Endothelial cell of umbilical vein (primary cell): ENCODE measurements around the gene PRKG1. TPM values are rescaled to one million over a fixed set of nuclear protein-coding genes. Genes with fewer than 3 reads are reported as not detected.

Source experiments
- BruUV-seq: library from RNA; stranded (reverse); fragments of 400-500 nt; replicated peaks from 2 replicates; lab custom pipeline; 2021; lab: Mats Ljungman, UMichigan
- CTCF ChIA-PET: fragments of 300-600, 350-600 bp; sonication (Branson Sonifier 250); formaldehyde crosslinking; loops from one replicate; lab custom pipeline; 2021; ENCODE audit warnings: antibody characterized with exemption, inconsistent platforms; lab: Charles Lee
- POLR2A ChIA-PET: fragments of 300-600, 350-600 bp; sonication (Branson Sonifier 250); formaldehyde crosslinking; loops from one replicate; lab custom pipeline; 2021; ENCODE audit warnings: antibody characterized with exemption, inconsistent platforms; lab: Charles Lee
- DNase-seq: peaks from one replicate; pipeline ENCODE4 v3.0.0-alpha.2; 2011; ENCODE audit warnings: low read depth, low spot score
- FAIRE-seq: peaks from 2 replicates; lab custom pipeline; 2011; peaks lifted over from hg19 to GRCh38; lab: Jason Lieb, UNC
- H2AFZ ChIP-seq: 2 replicates; pipeline ENCODE4 v1.6.0; 2012; ENCODE audit warnings: low read depth, low read length, control low read depth, inconsistent platforms
- H3K27ac ChIP-seq: 2 replicates; pipeline ENCODE4 v1.5.1; 2011; ENCODE audit warnings: low read depth, mild to moderate bottlenecking, control low read depth, low read length, moderate library complexity; ENCODE audit not compliant: insufficient read depth
- H3K27me3 ChIP-seq, 2 experiments: 2 replicates each; pipeline versions ENCODE4 v1.6.0 to v1.6.1; 2011; ENCODE audit warnings: low read length in 2 of 2, mixed read lengths in 1 of 2; ENCODE audit not compliant: control insufficient read depth in 2 of 2, insufficient read depth in 2 of 2
- H3K36me3 ChIP-seq, 2 experiments: 2 replicates in 1 of 2; 3 replicates in 1 of 2; pipeline ENCODE4 v1.5.1; 2011; ENCODE audit warnings: low read length in 2 of 2, mild to moderate bottlenecking in 1 of 2, moderate library complexity in 1 of 2; ENCODE audit not compliant: control insufficient read depth in 2 of 2, insufficient read depth in 2 of 2; ENCODE audit errors: extremely low read depth in 1 of 2
- H3K4me1 ChIP-seq: 3 replicates; pipeline ENCODE4 v1.5.1; 2011; ENCODE audit warnings: mild to moderate bottlenecking, low read length; ENCODE audit not compliant: control insufficient read depth, insufficient read depth; ENCODE audit errors: extremely low read depth
- H3K4me2 ChIP-seq: 2 replicates; pipeline ENCODE4 v1.6.1; 2011; ENCODE audit warnings: low read length, control low read depth, mixed read lengths; ENCODE audit not compliant: insufficient read depth
- H3K4me3 ChIP-seq, 3 experiments: fragments of 200-600 bp in 1 of 3; sonication (generic), shearing (Covaris generic) in 1 of 3; replicated peaks in 1 of 3; 2 replicates each; pipeline ENCODE4 v1.5.1; 2011 to 2016; ENCODE audit warnings: control low read depth in 3 of 3, low read length in 3 of 3, mild to moderate bottlenecking in 2 of 3, inconsistent platforms in 1 of 3, low read depth in 1 of 3, moderate library complexity in 1 of 3; ENCODE audit not compliant: insufficient read depth in 1 of 3
- H3K79me2 ChIP-seq: 2 replicates; pipeline ENCODE4 v1.6.0; 2012; ENCODE audit warnings: low read length, inconsistent platforms; ENCODE audit not compliant: control insufficient read depth, insufficient read depth
- H3K9ac ChIP-seq: replicated peaks from 2 replicates; pipeline ENCODE3; 2011; ENCODE audit warnings: low read length, control low read depth; ENCODE audit not compliant: insufficient read depth; ENCODE audit errors: extremely low read depth
- H3K9me1 ChIP-seq: replicated peaks from 3 replicates; pipeline ENCODE4 v1.6.0; 2011; ENCODE audit warnings: mild to moderate bottlenecking, low read length; ENCODE audit not compliant: control insufficient read depth, insufficient read depth; ENCODE audit errors: extremely low read depth
- H3K9me3 ChIP-seq: replicated peaks from 2 replicates; pipeline ENCODE4 v1.5.1; 2012; ENCODE audit warnings: low read length, inconsistent platforms; ENCODE audit not compliant: control insufficient read depth, insufficient read depth
- H4K20me1 ChIP-seq: replicated peaks from 2 replicates; pipeline ENCODE3; 2011; ENCODE audit warnings: mild to moderate bottlenecking, low read length; ENCODE audit not compliant: control insufficient read depth, insufficient read depth; ENCODE audit errors: extremely low read depth
- CTCF ChIP-seq, 2 donors: IDR thresholded peaks; 1 replicate in 1 of 2; 2 replicates in 1 of 2; pipeline ENCODE4 v1.5.1; 2011; ENCODE audit warnings: low read length in 2 of 2, mild to moderate bottlenecking in 2 of 2, moderate library complexity in 2 of 2, control low read depth in 1 of 2, inconsistent platforms in 1 of 2, low read depth in 1 of 2; ENCODE audit not compliant: insufficient read depth in 1 of 2; ENCODE audit errors: extremely low read depth in 1 of 2
- EZH2 ChIP-seq: IDR thresholded peaks from 2 replicates; pipeline ENCODE4 v1.6.1; 2012; ENCODE audit warnings: borderline replicate concordance, low read depth, mild to moderate bottlenecking, moderate library complexity, low read length, inconsistent platforms; ENCODE audit not compliant: severe bottlenecking
- FOS ChIP-seq: IDR thresholded peaks from 2 replicates; pipeline ENCODE4 v1.6.1; 2011; ENCODE audit warnings: mild to moderate bottlenecking, low read length, moderate library complexity, borderline replicate concordance; ENCODE audit not compliant: insufficient read depth
- GATA2 ChIP-seq: IDR thresholded peaks from 2 replicates; pipeline ENCODE4 v1.7.0; 2011; ENCODE audit warnings: low read depth, mild to moderate bottlenecking, moderate library complexity, mixed read lengths, low read length; ENCODE audit not compliant: insufficient read length, insufficient read depth
- JUN ChIP-seq: IDR thresholded peaks from 2 replicates; pipeline ENCODE4 v1.6.1; 2011; ENCODE audit warnings: borderline replicate concordance, low read depth; ENCODE audit not compliant: insufficient read length, insufficient read depth
- MAX ChIP-seq: IDR thresholded peaks from 2 replicates; pipeline ENCODE4 v1.6.1; 2011; ENCODE audit not compliant: insufficient read depth, insufficient read length
- MYC ChIP-seq: IDR thresholded peaks from one replicate; pipeline ENCODE4 v1.6.1; 2011; ENCODE audit warnings: mild to moderate bottlenecking, low read depth, low read length
- POLR2AphosphoS5 ChIP-seq: IDR thresholded peaks from 2 replicates; pipeline ENCODE4 v1.6.1; 2012; ENCODE audit warnings: low read depth, mild to moderate bottlenecking, control low read depth, low read length, moderate library complexity; ENCODE audit not compliant: insufficient read depth
- dilution Hi-C: fragments of 300-500 bp; cut with MboI; formaldehyde crosslinking; loops from one replicate; pipeline ENCODE4 v1.15.0; 2019; ENCODE audit warnings: low sequenced_read_pairs; ENCODE audit not compliant: extremely low pct_ligation_motif_present
- intact Hi-C: fragments of 100-400 bp; cut with micrococcal nuclease; formaldehyde crosslinking; loops from one replicate; pipeline ENCODE4 v1.10.0; 2022
- polyA plus RNA-seq, 4 experiments: library from polyadenylated mRNA; depleted of rRNA in 3 of 4; stranded (reverse) in 3 of 4; unstranded in 1 of 4; fragments of >200 nt; gene quantifications; 2 replicates each; pipeline versions ENCODE4 v1.2.1 to v1.2.3, GENCODE V29; 2011 to 2012; ENCODE audit warnings: missing spikeins in 1 of 4
- total RNA-seq: library from RNA; stranded (reverse); gene quantifications from 2 replicates; pipeline ENCODE4 v1.2.3, GENCODE V29; 2021

The PRKG1 gene
- total and polyA plus RNA-seq, 2 donors (not counting 3 experiments of a cell fraction or from before 2014, with no cell fraction given) = 0.01 to 0.18 TPM

- H2AFZ ChIP-seq = no peak overlapping the region
- intact Hi-C loops (no loop called here), dilution Hi-C loops (no loop called here)
- TF ChIP-seq GATA2 (no peak), CTCF (IDR thresholded peaks at IDR 0.05; ENCODE audit: extremely low read depth in 1 of 2, insufficient read depth in 1 of 2, low read depth in 1 of 2, low read length in 2 of 2) (no peak), EZH2 (no peak)
- H3K9ac ChIP-seq = no peak overlapping the region
- no peaks in the 10 kb centered on the region for H3K9me1 ChIP-seq
- ChIA-PET CTCF (no interaction called here), POLR2A (no interaction called here)
- H3K27me3 ChIP-seq = peaks cover 0 to 12% of the 10 kb centered on the region in 2 experiments
- H3K4me1 ChIP-seq = no peaks in the 10 kb centered on the region
- no peaks in the 10 kb centered on the region for H3K9me3 ChIP-seq
- H3K36me3 ChIP-seq = no peaks in the 10 kb centered on the region
- H3K79me2 ChIP-seq = no peaks in the 10 kb centered on the region
- no TSS peak for BruUV-seq
- no peak overlapping the region for H3K4me2 ChIP-seq
- no peak overlapping the region for H3K4me3 ChIP-seq
- DNase-seq (no peak), FAIRE-seq (no peak)
- no peak overlapping the region for H3K27ac ChIP-seq
- no peaks in the 10 kb centered on the region for H4K20me1 ChIP-seq
Observed at GRCh38 chr10:51711519-51711891, 637.2 kb downstream of the PRKG1 start.

GRCh38 chr10:51716981-51717380 lies 642.7 kb downstream of the PRKG1 start:
- no peak for FAIRE-seq
- dilution Hi-C loops (no loop called here), intact Hi-C loops (no loop called here)
- H4K20me1 ChIP-seq = no peaks in the 10 kb centered on the region
- H3K4me3 ChIP-seq = no peak overlapping the region
- H3K9ac ChIP-seq = no peak overlapping the region
- TF ChIP-seq JUN (no peak), MYC (no peak), EZH2 (no peak), CTCF (IDR thresholded peaks at IDR 0.05; ENCODE audit: extremely low read depth in 1 of 2, insufficient read depth in 1 of 2, low read depth in 1 of 2, low read length in 2 of 2) (no peak), MAX (no peak), FOS (no peak), POLR2AphosphoS5 (no peak)
- H3K4me2 ChIP-seq = no peak overlapping the region
- DNase-seq = no peak
- ChIA-PET CTCF (no interaction called here), POLR2A (no interaction called here)
- H3K79me2 ChIP-seq = no peaks in the 10 kb centered on the region
- H2AFZ ChIP-seq = no peak overlapping the region
- H3K27me3 ChIP-seq = no peaks in the 10 kb centered on the region
- H3K27ac ChIP-seq = no peak overlapping the region
- BruUV-seq = no TSS peak
- H3K9me1 ChIP-seq = no peaks in the 10 kb centered on the region
- no peaks in the 10 kb centered on the region for H3K36me3 ChIP-seq
- no peaks in the 10 kb centered on the region for H3K4me1 ChIP-seq
- H3K9me3 ChIP-seq = no peaks in the 10 kb centered on the region
